GM19035 (cell line): ENCODE results near the gene ZBTB43.
A peak's percentile ranks its signal among the peaks of the same experiment; 100 is the strongest.

ENCODE experiments used
- ATAC-seq: cut with Tn5 transposase; IDR thresholded peaks from one replicate; pipeline ENCODE4 v1.9.1; 2021; ENCODE audit not compliant: unreplicated experiment

ZBTB43 gene

GRCh38 chr9:126827227-126827626, 22.4 kb downstream of the ZBTB43 start:
- ATAC-seq = no peak

DNA sequence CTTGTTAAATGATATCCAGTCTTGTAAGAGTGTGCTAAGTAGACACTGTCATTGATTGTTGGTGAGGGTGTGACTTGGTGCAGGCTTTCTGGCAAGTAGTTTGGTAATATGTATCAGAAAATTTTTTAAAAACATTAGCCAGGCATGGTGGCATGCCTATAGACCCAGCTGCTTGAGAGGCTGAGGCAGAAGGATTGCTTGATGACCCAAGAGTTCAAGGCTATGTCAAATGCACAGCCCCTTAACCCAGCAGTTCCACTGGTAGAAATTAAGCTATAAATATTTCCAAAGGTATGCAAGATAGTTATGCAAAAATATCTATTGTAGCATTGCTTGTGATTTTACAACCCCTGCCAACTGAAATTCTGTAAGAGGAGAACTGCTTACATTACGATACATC, 24.2 kb downstream of the ZBTB43 start:
- ATAC-seq = no peak

GRCh38 chr9:126830827-126831226, 26.0 kb downstream of the ZBTB43 start:
- ATAC-seq = no peak

- no peak for ATAC-seq
These were observed 27.6 kb downstream of the ZBTB43 start for GRCh38 chr9:126832440-126832839.

DNA sequence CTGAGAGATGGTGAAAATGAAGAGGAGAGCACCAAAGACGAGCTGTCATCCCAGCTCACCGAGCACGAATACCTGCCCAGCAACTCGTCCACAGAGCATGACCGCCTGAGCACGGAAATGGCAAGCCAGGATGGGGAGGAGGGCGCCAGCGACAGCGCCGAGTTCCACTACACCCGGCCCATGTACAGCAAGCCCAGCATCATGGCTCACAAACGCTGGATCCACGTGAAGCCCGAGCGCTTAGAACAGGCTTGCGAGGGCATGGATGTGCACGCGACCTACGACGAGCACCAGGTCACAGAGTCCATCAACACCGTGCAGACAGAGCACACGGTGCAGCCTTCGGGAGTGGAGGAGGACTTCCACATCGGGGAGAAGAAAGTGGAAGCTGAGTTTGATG, 28.2 kb downstream of the ZBTB43 start:
- no peak for ATAC-seq

GRCh38 chr9:126833710-126834345, 29.0 kb downstream of the ZBTB43 start:
- no peak for ATAC-seq

GRCh38 chr9:126834672-126835071, 29.8 kb downstream of the ZBTB43 start:
- ATAC-seq = no peak

- no peak for ATAC-seq
These were observed 31.4 kb downstream of the ZBTB43 start for GRCh38 chr9:126836216-126836615.

- ATAC-seq = peak; percentile 14
These were observed 33.4 kb downstream of the ZBTB43 start for GRCh38 chr9:126838055-126838811.

- ATAC-seq = peak; percentile 47
These were observed 34.1 kb downstream of the ZBTB43 start for GRCh38 chr9:126838895-126839294.

GRCh38 chr9:126839301-126839700, 34.5 kb downstream of the ZBTB43 start:
- ATAC-seq = peak; percentile 11

GRCh38 chr9:126842220-126842842, 37.5 kb downstream of the ZBTB43 start:
- no peak for ATAC-seq

GRCh38 chr9:126842977-126843799, 38.3 kb downstream of the ZBTB43 start:
- ATAC-seq = no peak

DNA sequence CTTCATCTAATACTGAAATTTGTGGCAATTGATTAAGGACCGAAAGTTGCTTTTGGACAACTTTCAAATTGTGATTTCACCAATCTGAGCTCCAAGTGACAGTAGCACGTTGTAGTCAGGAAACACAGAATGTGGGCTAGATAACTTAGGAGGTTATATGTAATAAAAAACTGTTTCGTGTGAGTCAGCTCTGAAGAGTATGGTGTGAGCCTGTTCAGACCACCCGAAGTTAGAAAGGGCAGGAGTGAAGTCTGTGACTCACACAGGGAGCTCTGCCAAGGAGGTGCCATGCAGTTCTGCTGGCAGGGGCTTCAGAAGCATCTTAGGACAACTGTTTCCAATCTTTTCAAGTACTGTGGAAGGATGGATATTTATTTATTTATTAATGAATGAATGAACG, 39.2 kb downstream of the ZBTB43 start:
- ATAC-seq = no peak

- ATAC-seq = no peak
These were observed 42.2 kb downstream of the ZBTB43 start for GRCh38 chr9:126847051-126847450.

DNA sequence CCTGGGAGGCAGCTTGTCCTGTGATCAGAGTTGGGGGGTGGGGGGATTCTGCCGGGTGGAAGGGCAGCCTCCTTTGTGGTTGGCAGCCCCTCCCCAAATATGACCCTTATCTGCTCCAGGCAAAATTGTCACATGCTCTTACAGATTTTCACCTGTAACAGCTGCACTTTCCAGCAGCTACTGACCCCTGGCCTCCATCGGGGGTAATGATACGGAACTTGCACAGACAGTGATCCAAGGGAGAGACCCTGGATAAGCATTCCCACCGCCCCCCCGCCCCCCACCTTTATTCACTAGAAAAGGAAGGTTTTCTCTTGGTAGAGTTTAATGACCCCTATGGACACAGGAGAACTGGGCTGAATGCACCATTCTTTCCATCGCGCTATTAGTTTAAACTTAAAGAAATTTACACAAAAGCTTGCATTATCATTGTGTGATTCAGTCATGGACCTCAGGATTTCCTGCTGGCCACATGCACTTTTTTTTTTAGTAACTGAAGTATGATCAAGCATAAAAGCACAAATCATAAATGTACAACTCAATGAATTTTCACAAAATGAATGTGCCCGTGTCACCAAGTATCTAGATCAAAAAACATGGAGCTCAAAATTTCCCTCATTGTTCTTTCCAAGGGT, 44.9 kb downstream of the ZBTB43 start:
- ATAC-seq = no peak

- ATAC-seq = no peak
These were observed 46.5 kb downstream of the ZBTB43 start for GRCh38 chr9:126851286-126851880.

- ATAC-seq = no peak
These were observed 47.3 kb downstream of the ZBTB43 start for GRCh38 chr9:126852086-126852688.

- no peak for ATAC-seq
These were observed 48.8 kb downstream of the ZBTB43 start for GRCh38 chr9:126853667-126854066.

DNA sequence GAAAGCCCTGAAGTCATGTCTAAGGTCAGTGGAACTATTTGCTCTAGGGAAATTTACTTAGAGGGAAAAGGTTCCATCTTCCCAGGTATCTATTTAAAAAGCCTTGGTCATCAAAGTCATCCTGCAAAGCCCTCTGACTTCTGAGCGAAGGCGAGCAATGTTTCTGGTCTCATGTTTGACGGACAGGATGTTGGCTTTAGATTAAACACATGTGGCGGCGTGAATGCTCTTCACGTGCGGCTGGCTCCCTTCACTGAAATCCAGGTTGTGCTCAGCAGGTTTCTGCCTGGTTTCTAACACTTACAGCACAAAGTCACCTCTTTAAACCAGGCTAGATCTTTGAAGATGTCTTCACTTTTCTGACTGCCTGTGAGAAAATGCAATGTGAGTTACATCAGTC, 49.9 kb downstream of the ZBTB43 start:
- ATAC-seq = no peak
